HepG2 (cell line): ENCODE measurements around the gene ZFPL1. TPM values are rescaled to one million over a fixed set of nuclear protein-coding genes. Genes with fewer than 3 reads are reported as not detected.

Experiments
- ARNTL ChIP-seq: sonication (generic); formaldehyde crosslinking; IDR thresholded peaks from 2 replicates; pipeline ENCODE4 v1.4.0; 2020; ENCODE audit warnings: mild to moderate bottlenecking, missing genetic modification reagents
- CBX5 ChIP-seq: sonication (generic); formaldehyde crosslinking; IDR thresholded peaks from 2 replicates; pipeline ENCODE4 v1.4.0; 2020; ENCODE audit warnings: missing genetic modification reagents, borderline replicate concordance
- GLI4 ChIP-seq: sonication (generic); formaldehyde crosslinking; IDR thresholded peaks from 2 replicates; pipeline ENCODE4 v1.5.1; 2020; ENCODE audit warnings: missing genetic modification reagents, mild to moderate bottlenecking, moderate library complexity, borderline replicate concordance
- KAT8 ChIP-seq: IDR thresholded peaks from 2 replicates; pipeline ENCODE4 v1.6.1; 2016; ENCODE audit warnings: missing genetic modification reagents, missing compliant biosample characterization
- KLF12 ChIP-seq: sonication (generic); formaldehyde crosslinking; IDR thresholded peaks from 2 replicates; pipeline ENCODE4 v1.4.0; 2020; ENCODE audit warnings: missing genetic modification reagents, borderline replicate concordance
- MAFF ChIP-seq: IDR thresholded peaks from 2 replicates; pipeline ENCODE4 v1.6.1; 2011; ENCODE audit warnings: low read depth, low read length, improper control_type of control experiment
- MAZ ChIP-seq, 2 experiments: sonication (generic) in 1 of 2; formaldehyde crosslinking in 1 of 2; IDR thresholded peaks; 2 replicates each; pipeline versions ENCODE4 v1.5.0 to v1.6.1; 2012 to 2020; ENCODE audit warnings: low read depth in 2 of 2, mild to moderate bottlenecking in 2 of 2, borderline replicate concordance in 1 of 2, improper control_type of control experiment in 1 of 2, low read length in 1 of 2, missing genetic modification reagents in 1 of 2, moderate library complexity in 1 of 2
- PAX8 ChIP-seq: sonication (generic); formaldehyde crosslinking; IDR thresholded peaks from 2 replicates; pipeline ENCODE4 v1.8.0; 2022; ENCODE audit warnings: mild to moderate bottlenecking, missing genetic modification reagents, borderline replicate concordance
- PRPF4 ChIP-seq: fragments of 200-400 bp; formaldehyde crosslinking; IDR thresholded peaks from 2 replicates; pipeline ENCODE4 v1.6.1; 2016; ENCODE audit warnings: low read length, low read depth; ENCODE audit not compliant: poor library complexity, severe bottlenecking
- RAD21 ChIP-seq: fragments of 450-650 bp; formaldehyde crosslinking; IDR thresholded peaks from 2 replicates; pipeline ENCODE4 v1.5.0; 2020; ENCODE audit warnings: mild to moderate bottlenecking
- SIN3B ChIP-seq: fragments of 150-350 bp; IDR thresholded peaks from 2 replicates; pipeline ENCODE4 v1.6.1; 2014; ENCODE audit warnings: low read length
- SNRNP70 ChIP-seq: fragments of 200-400 bp; formaldehyde crosslinking; IDR thresholded peaks from 2 replicates; pipeline ENCODE4 v1.6.1; 2017; ENCODE audit warnings: mild to moderate bottlenecking, low read depth, low read length, moderate library complexity
- THYN1 ChIP-seq: sonication (generic); formaldehyde crosslinking; IDR thresholded peaks from 2 replicates; pipeline ENCODE4 v1.8.1; 2023; ENCODE audit warnings: low read depth, mild to moderate bottlenecking, moderate library complexity, missing genetic modification reagents, borderline replicate concordance
- ZNF12 ChIP-seq: sonication (generic); formaldehyde crosslinking; IDR thresholded peaks from 2 replicates; pipeline ENCODE4 v1.5.0; 2020; ENCODE audit warnings: missing genetic modification reagents
- ZNF333 ChIP-seq: sonication (generic); formaldehyde crosslinking; IDR thresholded peaks from 2 replicates; pipeline ENCODE4 v1.4.0; 2020; ENCODE audit warnings: mild to moderate bottlenecking, missing genetic modification reagents, borderline replicate concordance
- ZNF33A ChIP-seq: sonication (generic); formaldehyde crosslinking; IDR thresholded peaks from 2 replicates; pipeline ENCODE4 v1.5.1; 2020; ENCODE audit warnings: missing genetic modification reagents, mild to moderate bottlenecking, moderate library complexity, borderline replicate concordance
- ZNF644 ChIP-seq: IDR thresholded peaks from 2 replicates; pipeline ENCODE4 v1.6.1; 2016; ENCODE audit warnings: low read depth
- ZNF672 ChIP-seq: sonication (generic); formaldehyde crosslinking; IDR thresholded peaks from 2 replicates; pipeline ENCODE4 v1.8.1; 2022; ENCODE audit warnings: missing genetic modification reagents
- ZNF776 ChIP-seq: sonication (generic); formaldehyde crosslinking; IDR thresholded peaks from 2 replicates; pipeline ENCODE4 v1.4.0; 2020; ENCODE audit warnings: mild to moderate bottlenecking, missing genetic modification reagents
- ZNF792 ChIP-seq: IDR thresholded peaks from 2 replicates; pipeline ENCODE4 v1.6.1; 2016
- polyA plus RNA-seq, 8 experiments: library from polyadenylated mRNA; depleted of rRNA in 3 of 8; stranded (reverse) in 7 of 8; unstranded in 1 of 8; fragments of >200 nt; fragmentation: Illumina TruSeq in 4 of 8; extraction: Trizol in 4 of 8; gene quantifications; 2 replicates each; pipeline versions ENCODE4 v1.2.1 to v1.2.3, GENCODE V29; 2011 to 2016; ENCODE audit warnings: low read depth in 4 of 8, missing spikeins in 1 of 8, mixed read lengths in 1 of 8; ENCODE audit not compliant: insufficient read depth in 1 of 8
- total RNA-seq, 5 experiments: library from RNA; depleted of rRNA; stranded (reverse); fragments of >200 nt; fragmentation: Illumina TruSeq; extraction: Trizol; gene quantifications; 2 replicates each; pipeline ENCODE4 v1.2.3, GENCODE V29; 2016; ENCODE audit warnings: low read depth in 1 of 5
- TF ChIP-seq, protein P1 (sequence below): sonication (generic); formaldehyde crosslinking; IDR thresholded peaks from 2 replicates; pipeline ENCODE4 v1.4.0; 2020; ENCODE audit warnings: mild to moderate bottlenecking, missing genetic modification reagents, borderline replicate concordance
- TF ChIP-seq, protein P2 (sequence below): sonication (generic); formaldehyde crosslinking; conservative IDR thresholded peaks from 2 replicates; pipeline ENCODE4 v1.4.0; 2020; ENCODE audit warnings: missing genetic modification reagents

Gene ZFPL1
- total and polyA plus RNA-seq, 2 of the 13 experiments (the other 11 are each of a cell fraction or from before 2014, with no cell fraction given), result 32.2 to 56.0 TPM

DNA sequence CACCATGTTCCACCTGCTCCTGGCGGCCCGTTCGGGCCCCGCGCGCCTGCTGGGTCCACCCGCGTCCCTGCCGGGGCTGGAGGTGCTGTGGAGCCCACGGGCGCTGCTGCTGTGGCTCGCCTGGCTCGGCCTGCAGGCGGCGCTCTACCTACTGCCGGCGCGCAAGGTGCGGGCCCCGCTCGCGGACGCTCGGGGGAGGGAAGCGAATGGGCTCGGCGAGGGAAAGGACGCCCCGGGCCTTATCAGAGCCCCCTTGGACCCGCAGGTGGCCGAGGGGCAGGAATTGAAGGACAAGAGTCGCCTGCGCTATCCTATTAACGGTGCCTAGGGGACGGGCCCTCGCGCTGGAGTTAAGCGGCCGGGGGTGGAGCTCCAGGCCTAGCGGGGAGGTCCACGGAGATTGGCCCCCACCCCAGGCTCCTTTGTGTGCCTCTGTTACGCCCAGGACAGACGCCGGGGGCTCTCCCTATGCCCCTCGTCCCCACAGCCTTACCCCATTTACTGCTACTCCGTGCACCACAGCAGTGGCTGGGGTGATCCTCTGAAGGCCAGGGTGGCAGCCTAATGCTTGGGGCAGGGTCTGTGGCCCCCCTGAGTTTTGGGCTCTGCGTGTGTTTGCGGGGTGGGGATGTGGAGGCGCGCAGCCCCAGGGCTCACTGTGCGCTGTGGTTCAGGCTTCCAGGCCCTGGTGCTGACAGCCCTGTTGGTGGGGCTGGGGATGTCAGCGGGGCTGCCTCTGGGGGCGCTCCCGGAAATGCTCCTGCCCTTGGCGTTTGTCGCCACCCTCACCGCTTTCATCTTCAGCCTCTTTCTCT is 28.7 kb downstream of the ZFPL1 start (continued):
- TF ChIP-seq, protein P1, sequence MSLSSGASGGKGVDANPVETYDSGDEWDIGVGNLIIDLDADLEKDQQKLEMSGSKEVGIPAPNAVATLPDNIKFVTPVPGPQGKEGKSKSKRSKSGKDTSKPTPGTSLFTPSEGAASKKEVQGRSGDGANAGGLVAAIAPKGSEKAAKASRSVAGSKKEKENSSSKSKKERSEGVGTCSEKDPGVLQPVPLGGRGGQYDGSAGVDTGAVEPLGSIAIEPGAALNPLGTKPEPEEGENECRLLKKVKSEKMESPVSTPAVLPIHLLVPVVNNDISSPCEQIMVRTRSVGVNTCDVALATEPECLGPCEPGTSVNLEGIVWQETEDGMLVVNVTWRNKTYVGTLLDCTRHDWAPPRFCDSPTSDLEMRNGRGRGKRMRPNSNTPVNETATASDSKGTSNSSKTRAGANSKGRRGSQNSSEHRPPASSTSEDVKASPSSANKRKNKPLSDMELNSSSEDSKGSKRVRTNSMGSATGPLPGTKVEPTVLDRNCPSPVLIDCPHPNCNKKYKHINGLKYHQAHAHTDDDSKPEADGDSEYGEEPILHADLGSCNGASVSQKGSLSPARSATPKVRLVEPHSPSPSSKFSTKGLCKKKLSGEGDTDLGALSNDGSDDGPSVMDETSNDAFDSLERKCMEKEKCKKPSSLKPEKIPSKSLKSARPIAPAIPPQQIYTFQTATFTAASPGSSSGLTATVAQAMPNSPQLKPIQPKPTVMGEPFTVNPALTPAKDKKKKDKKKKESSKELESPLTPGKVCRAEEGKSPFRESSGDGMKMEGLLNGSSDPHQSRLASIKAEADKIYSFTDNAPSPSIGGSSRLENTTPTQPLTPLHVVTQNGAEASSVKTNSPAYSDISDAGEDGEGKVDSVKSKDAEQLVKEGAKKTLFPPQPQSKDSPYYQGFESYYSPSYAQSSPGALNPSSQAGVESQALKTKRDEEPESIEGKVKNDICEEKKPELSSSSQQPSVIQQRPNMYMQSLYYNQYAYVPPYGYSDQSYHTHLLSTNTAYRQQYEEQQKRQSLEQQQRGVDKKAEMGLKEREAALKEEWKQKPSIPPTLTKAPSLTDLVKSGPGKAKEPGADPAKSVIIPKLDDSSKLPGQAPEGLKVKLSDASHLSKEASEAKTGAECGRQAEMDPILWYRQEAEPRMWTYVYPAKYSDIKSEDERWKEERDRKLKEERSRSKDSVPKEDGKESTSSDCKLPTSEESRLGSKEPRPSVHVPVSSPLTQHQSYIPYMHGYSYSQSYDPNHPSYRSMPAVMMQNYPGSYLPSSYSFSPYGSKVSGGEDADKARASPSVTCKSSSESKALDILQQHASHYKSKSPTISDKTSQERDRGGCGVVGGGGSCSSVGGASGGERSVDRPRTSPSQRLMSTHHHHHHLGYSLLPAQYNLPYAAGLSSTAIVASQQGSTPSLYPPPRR (CRISPR knock-in tag), result no peak
- 0 out of 2 replicates have a peak, but pooled peaks have one; percentile 25 for TF ChIP-seq ZNF12 (CRISPR knock-in tag)
- TF ChIP-seq, protein P2, sequence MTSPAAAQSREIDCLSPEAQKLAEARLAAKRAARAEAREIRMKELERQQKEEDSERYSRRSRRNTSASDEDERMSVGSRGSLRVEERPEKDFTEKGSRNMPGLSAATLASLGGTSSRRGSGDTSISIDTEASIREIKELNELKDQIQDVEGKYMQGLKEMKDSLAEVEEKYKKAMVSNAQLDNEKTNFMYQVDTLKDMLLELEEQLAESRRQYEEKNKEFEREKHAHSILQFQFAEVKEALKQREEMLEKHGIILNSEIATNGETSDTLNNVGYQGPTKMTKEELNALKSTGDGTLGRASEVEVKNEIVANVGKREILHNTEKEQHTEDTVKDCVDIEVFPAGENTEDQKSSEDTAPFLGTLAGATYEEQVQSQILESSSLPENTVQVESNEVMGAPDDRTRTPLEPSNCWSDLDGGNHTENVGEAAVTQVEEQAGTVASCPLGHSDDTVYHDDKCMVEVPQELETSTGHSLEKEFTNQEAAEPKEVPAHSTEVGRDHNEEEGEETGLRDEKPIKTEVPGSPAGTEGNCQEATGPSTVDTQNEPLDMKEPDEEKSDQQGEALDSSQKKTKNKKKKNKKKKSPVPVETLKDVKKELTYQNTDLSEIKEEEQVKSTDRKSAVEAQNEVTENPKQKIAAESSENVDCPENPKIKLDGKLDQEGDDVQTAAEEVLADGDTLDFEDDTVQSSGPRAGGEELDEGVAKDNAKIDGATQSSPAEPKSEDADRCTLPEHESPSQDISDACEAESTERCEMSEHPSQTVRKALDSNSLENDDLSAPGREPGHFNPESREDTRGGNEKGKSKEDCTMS (CRISPR knock-in tag), result no peak
- no peak for TF ChIP-seq ZNF792 (CRISPR knock-in tag)
- TF ChIP-seq KAT8 (CRISPR knock-in tag), result peak; percentile 26; the same call in 1 of the 2 replicates
- TF ChIP-seq GLI4 (CRISPR knock-in tag), result no peak
- TF ChIP-seq THYN1, result no peak
- TF ChIP-seq ZNF333, result peak; percentile 58; the same call in 1 of the 2 replicates
- 0 out of 2 replicates have a peak, but pooled peaks have one; percentile 3 for TF ChIP-seq ARNTL (CRISPR knock-in tag)
- TF ChIP-seq SNRNP70, result no peak
- no peak for TF ChIP-seq MAFF
- no peak for TF ChIP-seq ZNF672 (CRISPR knock-in tag)
- TF ChIP-seq PAX8 (CRISPR knock-in tag), result no peak
- TF ChIP-seq ZNF33A (CRISPR knock-in tag), result no peak
- no peak for TF ChIP-seq CBX5
- TF ChIP-seq RAD21 (CRISPR knock-in tag), result peak; percentile 79
- no peak for TF ChIP-seq SIN3B
- peak; percentile 55; the same call in 1 of the 2 replicates for TF ChIP-seq KLF12 (CRISPR knock-in tag)
- no peak for TF ChIP-seq PRPF4
- TF ChIP-seq MAZ (IDR thresholded peaks at IDR 0.05; ENCODE audit: borderline replicate concordance, low read depth, low read length), result no peak; the same call in 1 of the 2 replicates
- TF ChIP-seq MAZ (CRISPR knock-in tag; IDR thresholded peaks at IDR 0.05; ENCODE audit: low read depth), result no peak
- TF ChIP-seq ZNF776 (CRISPR knock-in tag), result peak; percentile 78
- TF ChIP-seq ZNF644 (CRISPR knock-in tag), result no peak
